Adrenal gland (tissue), 12 donors: ENCODE results near the gene SH3RF2. TPM values are rescaled to one million over a fixed set of nuclear protein-coding genes. Genes with fewer than 3 reads are reported as not detected.
A peak's percentile ranks its signal among the peaks of the same experiment; 100 is the strongest.

Source experiments
- DNase-seq, 7 donors: peaks; one replicate each; pipeline ENCODE4 v3.0.0-alpha.2; 2019 to 2020
- H3K27ac ChIP-seq, 5 donors: fragments of 200-600 bp; sonication (generic) in 4 of 5; 1 replicate in 3 of 5; 2 replicates in 2 of 5; pipeline versions ENCODE4 v1.5.1 to v1.8.0; 2016 to 2020; ENCODE audit warnings: mild to moderate bottlenecking in 1 of 5
- H3K27me3 ChIP-seq: fragments of 200-600 bp; 2 replicates; pipeline ENCODE4 v1.8.0; 2021
- H3K36me3 ChIP-seq, 2 donors: fragments of 200-600 bp; replicated peaks in 1 of 2; 1 replicate in 1 of 2; 2 replicates in 1 of 2; pipeline versions ENCODE4 v1.5.1 to v1.8.0; 2018 to 2022
- H3K4me1 ChIP-seq, 2 donors: fragments of 200-600 bp; replicated peaks in 1 of 2; 1 replicate in 1 of 2; 2 replicates in 1 of 2; pipeline versions ENCODE4 v1.5.1 to v1.8.0; 2018 to 2021
- H3K4me3 ChIP-seq, 4 donors: fragments of 200-600 bp; sonication (generic) in 3 of 4; one replicate each; pipeline ENCODE4 v1.5.1; 2016 to 2018
- H3K9me3 ChIP-seq, 3 donors: fragments of 200-600 bp; sonication (generic) in 1 of 3; replicated peaks in 1 of 3; 1 replicate in 2 of 3; 2 replicates in 1 of 3; pipeline versions ENCODE4 v1.5.1 to v1.8.0; 2016 to 2021
- POLR2A ChIP-seq, 2 donors: fragments of 450-650 bp; IDR thresholded peaks; one replicate each; pipeline ENCODE4 v1.6.1; 2017; ENCODE audit warnings: antibody characterized with exemption in 2 of 2, mild to moderate bottlenecking in 2 of 2, moderate library complexity in 1 of 2
- WGBS, 4 donors: extraction: QIAGEN DNeasy Blood & Tissue Kit in 2 of 4; methylation state at CpG; one replicate each; pipeline versions ENCODE4 v1.1.5 to v1.1.7; 2013 to 2017; 5-methylcytosine and 5-hydroxymethylcytosine counted together
- intact Hi-C, 2 donors: fragments of 100-400 bp; cut with DNase I; formaldehyde crosslinking; loops; one replicate each; pipeline versions ENCODE4 v1.14.1 to v1.15.0; 2022 to 2023
- polyA plus RNA-seq, 3 donors: library from polyadenylated mRNA; stranded (reverse); fragments of 200-250 nt in 2 of 3; fragments of 350-450 nt in 1 of 3; fragmentation: Illumina TruSeq in 1 of 3; extraction: RNeasy Lipid Tissue Mini Kit (QIAGEN cat#74804) in 1 of 3; gene quantifications; one replicate each; pipeline ENCODE4 v1.2.3, GENCODE V29; 2013 to 2014
- total RNA-seq, 9 donors: library from RNA; depleted of rRNA in 4 of 9; stranded (reverse); fragments of >200 nt in 4 of 9; fragments of 120-200 nt in 1 of 9; fragmentation: NEBNext Ultra II Directional in 1 of 9; extraction: Animal tissue kit (Norgen Biotek cat#: 25700) in 1 of 9; gene quantifications; one replicate each; pipeline versions ENCODE4 v1.1.0 to v1.2.4, GENCODE V29; 2013 to 2023
- TF ChIP-seq, protein P1 (sequence below), 6 experiments: fragments of 450-650 bp in 4 of 6; fragments of 200-600 bp in 2 of 6; sonication (generic) in 1 of 6; IDR thresholded peaks; 1 replicate in 5 of 6; 2 replicates in 1 of 6; pipeline versions ENCODE4 v1.5.1 to v1.8.0; 2016 to 2021; ENCODE audit warnings: antibody characterized with exemption in 6 of 6, mild to moderate bottlenecking in 2 of 6, moderate library complexity in 1 of 6
- donor health status: healthy with polysubstance abuse.
- donor health status: Bipolar disorder and iron deficiency.
- donor health status: DM: yes; HTN: yes; CAD: no.
- donor health status: DM: no; HTN: no; CAD: no.
- donor health status: DM: no; HTN: no; CAD: no.
- donor health status: DM: yes; HTN: yes; CAD: no.

SH3RF2 gene
- total and polyA plus RNA-seq, 12 donors, result 0.60 to 3.8 (median 1.2) TPM

DNA sequence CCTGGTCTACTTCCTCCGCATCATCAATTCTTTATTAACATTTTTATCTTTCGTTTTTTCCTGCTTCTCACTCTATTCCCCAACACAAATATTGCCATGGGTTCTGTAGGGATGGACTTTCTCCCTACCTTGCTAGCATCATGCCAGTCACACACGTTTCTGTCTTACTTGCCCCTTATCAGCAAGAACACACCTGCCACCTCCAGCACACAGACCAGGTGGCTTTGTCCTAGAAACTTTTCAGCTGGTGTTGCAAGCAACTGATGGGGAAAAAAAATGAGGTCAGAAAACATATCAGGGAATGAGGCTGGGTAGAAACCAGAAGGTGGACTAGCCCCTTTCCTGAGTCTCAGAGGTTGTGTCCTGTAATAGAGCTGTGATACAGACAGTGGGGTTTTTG lies 5.8 kb downstream of the SH3RF2 start:
- DNase-seq, result no peak
- intact Hi-C loops, result no loop called here
- Histone ChIP-seq H3K4me3 (no peak overlapping the region), H3K36me3 (no peaks in the 10 kb centered on the region), H3K4me1 (peaks cover 0 to 5% of the 10 kb centered on the region in 2 donors), H3K9me3 (no peaks in the 10 kb centered on the region), H3K27me3 (no peaks in the 10 kb centered on the region), H3K27ac (no peak overlapping the region)
- 70 to 79% (median 74%) methylated on average over 3 of the region's 3 CpGs for WGBS, 4 donors
- TF ChIP-seq POLR2A (IDR thresholded peaks at IDR 0.05), result no peak

DNA sequence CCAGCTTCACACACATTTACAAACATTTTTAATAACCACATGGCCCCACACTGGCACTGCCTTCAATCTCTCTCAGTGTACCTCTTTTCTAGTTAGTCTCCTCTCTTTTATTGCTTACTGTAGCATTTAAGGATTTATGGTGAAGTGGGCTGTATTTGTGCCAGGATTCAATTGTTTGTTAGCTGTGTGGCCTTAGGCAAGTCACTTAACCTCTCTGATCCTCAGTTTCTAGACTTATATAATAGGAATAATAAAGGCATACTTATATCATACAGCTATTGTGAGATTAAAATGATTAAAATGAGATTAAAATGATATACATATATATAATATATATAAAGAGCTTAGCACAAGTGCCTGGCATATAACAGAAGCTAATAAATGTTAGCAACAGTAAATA lies 6.4 kb downstream of the SH3RF2 start:
- Histone ChIP-seq H3K36me3 (no peaks in the 10 kb centered on the region), H3K27ac (no peak overlapping the region), H3K27me3 (no peaks in the 10 kb centered on the region), H3K9me3 (no peaks in the 10 kb centered on the region), H3K4me1 (peaks cover 0 to 5% of the 10 kb centered on the region in 2 donors), H3K4me3 (no peak overlapping the region)
- TF ChIP-seq POLR2A (IDR thresholded peaks at IDR 0.05), result no peak
- TF ChIP-seq, protein P1, sequence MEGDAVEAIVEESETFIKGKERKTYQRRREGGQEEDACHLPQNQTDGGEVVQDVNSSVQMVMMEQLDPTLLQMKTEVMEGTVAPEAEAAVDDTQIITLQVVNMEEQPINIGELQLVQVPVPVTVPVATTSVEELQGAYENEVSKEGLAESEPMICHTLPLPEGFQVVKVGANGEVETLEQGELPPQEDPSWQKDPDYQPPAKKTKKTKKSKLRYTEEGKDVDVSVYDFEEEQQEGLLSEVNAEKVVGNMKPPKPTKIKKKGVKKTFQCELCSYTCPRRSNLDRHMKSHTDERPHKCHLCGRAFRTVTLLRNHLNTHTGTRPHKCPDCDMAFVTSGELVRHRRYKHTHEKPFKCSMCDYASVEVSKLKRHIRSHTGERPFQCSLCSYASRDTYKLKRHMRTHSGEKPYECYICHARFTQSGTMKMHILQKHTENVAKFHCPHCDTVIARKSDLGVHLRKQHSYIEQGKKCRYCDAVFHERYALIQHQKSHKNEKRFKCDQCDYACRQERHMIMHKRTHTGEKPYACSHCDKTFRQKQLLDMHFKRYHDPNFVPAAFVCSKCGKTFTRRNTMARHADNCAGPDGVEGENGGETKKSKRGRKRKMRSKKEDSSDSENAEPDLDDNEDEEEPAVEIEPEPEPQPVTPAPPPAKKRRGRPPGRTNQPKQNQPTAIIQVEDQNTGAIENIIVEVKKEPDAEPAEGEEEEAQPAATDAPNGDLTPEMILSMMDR (IDR thresholded peaks at IDR 0.05), result no peak
- intact Hi-C loops, result no loop called here
- DNase-seq, result no peak

DNA sequence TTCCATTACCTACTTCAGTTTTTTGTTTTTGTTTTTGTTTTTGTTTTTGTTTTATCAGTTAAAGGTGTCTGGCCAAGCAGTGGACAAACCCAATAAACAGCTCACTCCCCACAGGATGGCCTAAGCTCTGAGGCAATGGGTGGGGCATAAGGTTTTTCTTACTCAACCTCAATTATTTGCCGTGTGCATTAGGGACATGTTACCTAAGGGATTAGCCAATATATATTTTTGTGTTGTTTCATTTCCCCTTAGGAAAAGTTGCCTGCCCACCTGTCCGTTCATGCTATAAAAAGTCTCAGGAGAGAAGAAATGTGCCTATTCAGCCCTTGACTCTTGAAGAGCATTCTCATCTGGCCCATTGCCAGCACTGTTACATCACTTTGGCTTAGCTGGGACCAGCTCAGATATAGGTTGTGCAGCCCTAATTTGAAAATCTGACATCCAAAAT lies 7.3 kb downstream of the SH3RF2 start:
- intact Hi-C loops, result no loop called here
- no peak for TF ChIP-seq POLR2A (IDR thresholded peaks at IDR 0.05)
- TF ChIP-seq, protein P1 (IDR thresholded peaks at IDR 0.05), result no peak
- WGBS, 4 donors, result 55 to 84% (median 66%) methylated on average over 2 of the region's 2 CpGs

DNA sequence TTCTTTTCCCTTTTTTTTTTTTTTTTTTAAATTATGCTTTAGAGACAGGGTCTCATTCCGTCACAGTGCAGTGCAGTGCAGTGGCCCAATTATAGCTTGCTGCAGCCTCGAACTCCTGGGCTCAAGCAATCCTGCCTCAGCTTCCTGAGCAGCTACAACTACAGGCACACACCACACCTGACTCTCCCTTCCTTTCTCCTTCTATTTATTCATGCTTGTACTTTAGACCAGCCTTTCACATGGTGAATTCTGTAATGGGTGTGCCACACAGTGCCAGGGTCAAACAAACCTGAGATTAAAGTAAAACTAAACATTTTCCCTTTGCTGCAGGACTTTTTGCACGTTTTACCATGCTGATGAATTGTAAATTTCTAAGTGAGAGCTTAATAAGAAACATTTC lies 8.0 kb downstream of the SH3RF2 start:
- TF ChIP-seq, protein P1 (IDR thresholded peaks at IDR 0.05), result no peak
- intact Hi-C loops, result no loop called here
- no peaks in the 10 kb centered on the region for H3K9me3 ChIP-seq
- no peak for DNase-seq
- no peak overlapping the region for H3K27ac ChIP-seq
- 81 to 91% (median 82%) methylated on average over 3 of the region's 3 CpGs for WGBS, 4 donors
- no peaks in the 10 kb centered on the region for H3K36me3 ChIP-seq
- peaks cover 0 to 5% of the 10 kb centered on the region in 2 donors for H3K4me1 ChIP-seq
- no peak overlapping the region for H3K4me3 ChIP-seq
- H3K27me3 ChIP-seq, result no peaks in the 10 kb centered on the region

More for the DNA sequence above, 7.3 kb downstream of the SH3RF2 start:
- peaks cover 0 to 5% of the 10 kb centered on the region in 2 donors for H3K4me1 ChIP-seq
- H3K27me3 ChIP-seq, result no peaks in the 10 kb centered on the region
- no peaks in the 10 kb centered on the region for H3K36me3 ChIP-seq
- H3K27ac ChIP-seq, result no peak overlapping the region
- no peaks in the 10 kb centered on the region for H3K9me3 ChIP-seq
- H3K4me3 ChIP-seq, result no peak overlapping the region
- peak in 5 of 7 donors; percentile 34 to 53 (median 47) for DNase-seq

DNA sequence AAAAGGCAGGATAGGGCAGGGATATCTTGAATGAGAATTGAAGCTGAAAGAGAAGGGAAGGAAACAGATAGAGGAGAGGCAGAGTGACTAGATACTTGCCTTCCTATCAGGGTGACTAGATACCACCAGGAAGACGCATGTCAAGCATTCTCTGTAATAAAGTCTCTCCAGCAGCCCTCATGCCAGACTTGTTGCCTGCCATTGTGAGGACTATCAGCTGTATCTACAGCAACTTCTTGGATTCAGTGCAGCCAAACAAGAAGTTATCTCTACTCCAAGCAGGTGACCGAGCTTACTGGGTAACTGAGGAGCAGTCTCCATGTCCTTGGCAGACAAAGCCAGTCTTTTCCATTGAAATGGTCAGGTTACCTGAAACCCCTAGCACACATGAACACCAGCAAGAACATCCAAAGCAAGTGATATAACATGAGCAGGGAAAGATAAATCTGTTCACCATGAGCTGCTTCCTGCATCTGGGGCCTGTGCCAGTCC lies 9.3 kb downstream of the SH3RF2 start:
- Histone ChIP-seq H3K27ac (peak overlapping the region in 1 of 5 donors; percentile 65), H3K27me3 (no peaks in the 10 kb centered on the region), H3K36me3 (no peaks in the 10 kb centered on the region), H3K4me3 (no peak overlapping the region), H3K9me3 (no peaks in the 10 kb centered on the region), H3K4me1 (peaks cover 0 to 5% of the 10 kb centered on the region in 2 donors)
- DNase-seq, result no peak
- intact Hi-C loops, result no loop called here
- 79 to 100% (median 86%) methylated on average over 1 to 2 of the region's 2 CpGs for WGBS, 4 donors
- TF ChIP-seq, protein P1 (IDR thresholded peaks at IDR 0.05), result no peak
- TF ChIP-seq POLR2A (IDR thresholded peaks at IDR 0.05), result no peak
